PFSK-1 (cell line): ENCODE measurements around the gene STX2.

Experiments used
- POLR2AphosphoS5 ChIP-seq: IDR thresholded peaks from 2 replicates; pipeline ENCODE4 v1.6.1; 2012; ENCODE audit warnings: low read depth, mild to moderate bottlenecking, control low read depth, low read length, moderate library complexity
- TAF1 ChIP-seq: IDR thresholded peaks from 2 replicates; pipeline ENCODE4 v1.6.1; 2012; ENCODE audit warnings: low read length, control low read depth, borderline replicate concordance; ENCODE audit not compliant: insufficient read depth

DNA sequence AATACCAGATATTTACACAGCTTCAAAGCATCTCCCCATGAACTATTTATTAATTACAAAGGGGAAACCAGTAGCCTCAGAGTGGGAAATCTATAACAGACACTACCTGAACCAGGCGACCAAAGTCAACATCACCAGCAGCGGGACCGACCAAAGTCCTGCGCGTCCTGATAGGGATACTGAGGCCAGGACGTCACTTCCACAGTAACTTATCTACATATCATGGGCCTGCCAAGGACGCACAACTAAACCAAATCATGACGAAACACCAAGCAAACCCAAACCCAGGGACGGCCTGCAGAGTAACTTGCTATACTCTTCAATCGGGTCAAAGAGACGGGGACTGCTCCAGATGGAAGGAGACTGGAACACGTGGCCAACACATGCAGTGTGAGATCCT is 96.9 kb downstream of the STX2 start:
- no peak for TF ChIP-seq POLR2AphosphoS5
- TF ChIP-seq TAF1, result no peak
